GM23338 (cell line): ENCODE results near the gene FNDC10. TPM values are rescaled to one million over a fixed set of nuclear protein-coding genes. Genes with fewer than 3 reads are reported as not detected.

Experiments
- ATAC-seq: fragments of 200-7000 bp; cut with Tn5 transposase; 3 replicates; pipeline ENCODE4 v1.9.1; 2020
- DNase-seq: peaks from one replicate; pipeline ENCODE4 v3.0.0-alpha.2; 2015; ENCODE audit warnings: low spot score
- H2AFZ ChIP-seq: fragments of 200-600 bp; sonication (generic); 2 replicates; pipeline ENCODE4 v1.8.0; 2016; ENCODE audit warnings: antibody characterized with exemption, mild to moderate bottlenecking, moderate library complexity
- H3F3A ChIP-seq: fragments of 200-600 bp; sonication (generic); replicated peaks from 2 replicates; pipeline ENCODE4 v1.8.0; 2017; ENCODE audit warnings: antibody characterized with exemption, mixed run types, low read depth
- H3K27ac ChIP-seq: fragments of 200-600 bp; sonication (generic); 2 replicates; pipeline ENCODE4 v1.6.1; 2016; ENCODE audit warnings: low read depth
- H3K27me3 ChIP-seq: fragments of 200-600 bp; sonication (generic); 2 replicates; pipeline ENCODE4 v1.8.0; 2016; ENCODE audit warnings: mild to moderate bottlenecking, mixed run types, moderate library complexity; ENCODE audit not compliant: insufficient read depth
- H3K36me3 ChIP-seq: fragments of 200-600 bp; sonication (generic); 2 replicates; pipeline ENCODE4 v1.8.0; 2016; ENCODE audit warnings: mild to moderate bottlenecking; ENCODE audit not compliant: insufficient read depth
- H3K4me1 ChIP-seq: fragments of 200-600 bp; sonication (generic); 2 replicates; pipeline ENCODE4 v1.8.0; 2016; ENCODE audit warnings: mild to moderate bottlenecking, moderate library complexity; ENCODE audit not compliant: insufficient read depth
- H3K4me2 ChIP-seq: fragments of 200-600 bp; sonication (generic); 2 replicates; pipeline ENCODE4 v1.7.1; 2017; ENCODE audit warnings: mixed run types
- H3K4me3 ChIP-seq: fragments of 200-600 bp; sonication (generic); 2 replicates; pipeline ENCODE4 v1.6.1; 2016; ENCODE audit warnings: mixed run types
- H3K79me2 ChIP-seq: fragments of 200-600 bp; sonication (generic); replicated peaks from 2 replicates; pipeline ENCODE4 v1.8.0; 2017; ENCODE audit warnings: mild to moderate bottlenecking; ENCODE audit not compliant: insufficient read depth
- H3K9me2 ChIP-seq: fragments of 200-600 bp; sonication (generic); 2 replicates; pipeline ENCODE4 v1.8.0; 2017; ENCODE audit not compliant: insufficient read depth
- H4K20me1 ChIP-seq: fragments of 200-600 bp; sonication (generic); replicated peaks from 2 replicates; pipeline ENCODE4 v1.8.0; 2017; ENCODE audit warnings: mild to moderate bottlenecking; ENCODE audit not compliant: insufficient read depth
- H3K27ac Mint-ChIP-seq: 2 replicates; pipeline ENCODE4 v1.8.0; 2020; ENCODE audit warnings: inconsistent platforms, mild to moderate bottlenecking, moderate library complexity, mixed read lengths
- H3K27me3 Mint-ChIP-seq: 3 replicates; pipeline ENCODE4 v1.8.0; 2022; ENCODE audit warnings: low read depth, mild to moderate bottlenecking, moderate library complexity, mixed read lengths, inconsistent platforms; ENCODE audit not compliant: insufficient read depth, poor library complexity
- H3K36me3 Mint-ChIP-seq: 3 replicates; pipeline ENCODE4 v1.8.0; 2021; ENCODE audit warnings: low read depth, mild to moderate bottlenecking, inconsistent platforms, moderate library complexity, mixed read lengths
- H3K4me1 Mint-ChIP-seq: 3 replicates; pipeline ENCODE4 v1.8.0; 2020; ENCODE audit warnings: mild to moderate bottlenecking, inconsistent platforms, mixed read lengths
- H3K4me3 Mint-ChIP-seq: 3 replicates; pipeline ENCODE4 v1.8.0; 2021; ENCODE audit warnings: moderate library complexity, mild to moderate bottlenecking, inconsistent platforms, mixed read lengths
- H3K9me3 Mint-ChIP-seq: 3 replicates; pipeline ENCODE4 v1.8.0; 2020; ENCODE audit warnings: moderate library complexity, mild to moderate bottlenecking, inconsistent platforms, mixed read lengths
- CREB1 ChIP-seq: fragments of 250-450 bp; sonication (Bioruptor Pico); IDR thresholded peaks from 2 replicates; pipeline ENCODE4 v1.5.0; 2020; ENCODE audit warnings: low read depth, mild to moderate bottlenecking, moderate library complexity
- CTCF ChIP-seq, 2 experiments: fragments of 200-600 bp in 1 of 2; sonication (generic) in 1 of 2; conservative IDR thresholded peaks; 2 replicates each; pipeline versions ENCODE4 v1.5.1 to v1.6.1; 2016 to 2017; ENCODE audit warnings: antibody characterized with exemption in 2 of 2, low read depth in 2 of 2, mild to moderate bottlenecking in 2 of 2, moderate library complexity in 1 of 2
- EZH2 ChIP-seq: fragments of 200-600 bp; sonication (generic); IDR thresholded peaks from one replicate; pipeline ENCODE4 v1.8.0; 2017; ENCODE audit warnings: antibody characterized with exemption, mild to moderate bottlenecking, low read depth; ENCODE audit not compliant: unreplicated experiment
- EZH2phosphoT487 ChIP-seq: fragments of 200-600 bp; sonication (generic); IDR thresholded peaks from one replicate; pipeline ENCODE4 v1.8.1; 2018; ENCODE audit warnings: antibody characterized with exemption; ENCODE audit not compliant: unreplicated experiment
- JUNB ChIP-seq: IDR thresholded peaks from one replicate; pipeline ENCODE4 v1.6.1; 2016; ENCODE audit warnings: antibody characterized with exemption; ENCODE audit not compliant: unreplicated experiment
- NANOG ChIP-seq: IDR thresholded peaks from 2 replicates; pipeline ENCODE4 v1.6.1; 2016; ENCODE audit warnings: antibody characterized with exemption, borderline replicate concordance
- POLR2AphosphoS5 ChIP-seq: IDR thresholded peaks from 2 replicates; pipeline ENCODE4 v1.6.1; 2016; ENCODE audit warnings: antibody characterized with exemption, low read depth
- REST ChIP-seq: IDR thresholded peaks from one replicate; pipeline ENCODE4 v1.6.1; 2018; ENCODE audit warnings: antibody characterized with exemption; ENCODE audit not compliant: unreplicated experiment
- STAT1 ChIP-seq: IDR thresholded peaks from one replicate; pipeline ENCODE4 v1.6.1; 2016; ENCODE audit warnings: antibody characterized with exemption; ENCODE audit not compliant: unreplicated experiment
- ZNF114 ChIP-seq: fragments of 250-450 bp; sonication (Bioruptor Pico); IDR thresholded peaks from 2 replicates; pipeline ENCODE4 v1.5.0; 2020; ENCODE audit warnings: mild to moderate bottlenecking, moderate library complexity
- ZNF331 ChIP-seq: fragments of 250-450 bp; sonication (Bioruptor Pico); IDR thresholded peaks from 2 replicates; pipeline ENCODE4 v1.5.0; 2020; ENCODE audit warnings: low read depth, mild to moderate bottlenecking, moderate library complexity
- polyA plus RNA-seq: library from polyadenylated mRNA; unstranded; fragments of >200 nt; fragmentation: Nextera tagmentation; extraction: Ambion mirVana; gene quantifications from 2 replicates; pipeline ENCODE4 v1.2.1, GENCODE V29; 2016
- total RNA-seq: library from RNA; depleted of rRNA; stranded (reverse); fragments of >200 nt; shearing (Covaris generic); gene quantifications from 2 replicates; pipeline ENCODE4 v1.2.3, GENCODE V29; 2014

The FNDC10 gene
- total and polyA plus RNA-seq, 2 experiments from 2014 or later, result 7.7 to 15.1 TPM

- H3K4me1 ChIP-seq, result no peaks in the 10 kb centered on the region
- H3F3A ChIP-seq, result 0 out of 2 replicates have a peak, but pooled peaks cover 15% of the 10 kb centered on the region
- H4K20me1 ChIP-seq, result peaks cover 25% of the 10 kb centered on the region
- peaks cover 8% of the 10 kb centered on the region; the same call in 1 of the 3 replicates for H3K36me3 Mint-ChIP-seq
- DNase-seq (peak; percentile 68), ATAC-seq (peak; percentile 62)
- no peak overlapping the region for H3K4me3 ChIP-seq
- H2AFZ ChIP-seq, result no peak overlapping the region
- TF ChIP-seq POLR2AphosphoS5 (0 out of 2 replicates have a peak, but pooled peaks have one; percentile 27), CTCF (conservative IDR thresholded peaks at IDR 0.05; ENCODE audit: low read depth in 2 of 2) (peak; percentile 41 to 55), REST (no peak)
- no peaks in the 10 kb centered on the region for H3K4me1 Mint-ChIP-seq
- no peak overlapping the region for H3K4me3 Mint-ChIP-seq
- no peaks in the 10 kb centered on the region for H3K27me3 ChIP-seq
- H3K36me3 ChIP-seq, result no peaks in the 10 kb centered on the region
- peak overlapping the region; percentile 75 for H3K27ac Mint-ChIP-seq
- no peaks in the 10 kb centered on the region; the same call in 2 of the 3 replicates for H3K9me3 Mint-ChIP-seq
- peaks cover 13% of the 10 kb centered on the region for H3K79me2 ChIP-seq
- no peak overlapping the region for H3K4me2 ChIP-seq
- peaks cover 6% of the 10 kb centered on the region for H3K27me3 Mint-ChIP-seq
- no peaks in the 10 kb centered on the region for H3K9me2 ChIP-seq
- H3K27ac ChIP-seq, result no peak overlapping the region
These were observed 49.1 kb downstream of the FNDC10 start for GRCh38 chr1:1550591-1551432.

- no peak overlapping the region for H3K4me2 ChIP-seq
- no peak overlapping the region for H2AFZ ChIP-seq
- H3F3A ChIP-seq, result 0 out of 2 replicates have a peak, but pooled peaks cover 15% of the 10 kb centered on the region
- no peak overlapping the region for H3K27ac Mint-ChIP-seq
- no peaks in the 10 kb centered on the region; the same call in 2 of the 3 replicates for H3K9me3 Mint-ChIP-seq
- no peak overlapping the region for H3K4me3 ChIP-seq
- H4K20me1 ChIP-seq, result peaks cover 25% of the 10 kb centered on the region
- no peak for ATAC-seq
- no peak for DNase-seq
- H3K27me3 ChIP-seq, result no peaks in the 10 kb centered on the region
- H3K4me1 Mint-ChIP-seq, result no peaks in the 10 kb centered on the region
- no peaks in the 10 kb centered on the region for H3K36me3 ChIP-seq
- peaks cover 13% of the 10 kb centered on the region; the same call in 2 of the 3 replicates for H3K36me3 Mint-ChIP-seq
- peaks cover 6% of the 10 kb centered on the region for H3K27me3 Mint-ChIP-seq
- H3K4me3 Mint-ChIP-seq, result no peak overlapping the region
- no peaks in the 10 kb centered on the region for H3K4me1 ChIP-seq
- H3K9me2 ChIP-seq, result no peaks in the 10 kb centered on the region
- H3K79me2 ChIP-seq, result peaks cover 13% of the 10 kb centered on the region
- no peak overlapping the region for H3K27ac ChIP-seq
- TF ChIP-seq EZH2 (no peak), ZNF331 (CRISPR knock-in tag) (no peak), ZNF114 (no peak), EZH2phosphoT487 (no peak), POLR2AphosphoS5 (no peak), CREB1 (CRISPR knock-in tag) (no peak), NANOG (no peak), JUNB (no peak), CTCF (conservative IDR thresholded peaks at IDR 0.05; ENCODE audit: low read depth in 2 of 2) (no peak), STAT1 (no peak), REST (no peak)
These were observed 49.8 kb downstream of the FNDC10 start for GRCh38 chr1:1550087-1550486.
